ENCODE results near the gene POLD2.
"Not testable (repeated sequence)": the region's sequence is repeated elsewhere in the genome, so short reads cannot be mapped to it uniquely, and the experiment has no call there.

Gene POLD2

GRCh38 chr7:44134943-44135628, 11.7 kb upstream of the POLD2 start:
- no peak for DNase-seq

DNA sequence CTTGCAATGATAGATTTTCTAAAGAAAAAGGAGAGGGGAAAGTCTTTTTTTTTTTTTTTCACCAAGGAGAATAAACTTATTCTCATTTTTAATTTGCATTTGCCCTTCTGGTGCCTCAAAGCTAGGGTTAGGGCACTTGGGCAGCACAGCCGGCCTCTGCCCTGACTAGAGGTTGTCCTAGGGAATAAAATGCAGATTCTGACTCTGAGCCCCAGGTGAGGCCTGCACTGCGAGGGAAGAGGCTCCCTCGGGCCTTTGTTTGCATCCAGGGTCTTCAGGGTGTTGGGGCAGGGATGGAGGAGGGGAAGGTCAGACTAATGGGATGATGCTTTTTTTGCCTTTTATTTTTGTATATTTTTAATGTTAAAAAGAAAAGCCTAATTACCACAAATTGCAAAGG, 9.9 kb upstream of the POLD2 start:
- DNase-seq, result no peak

- no peak for DNase-seq
Observed at GRCh38 chr7:44132039-44132438, 8.7 kb upstream of the POLD2 start.

DNA sequence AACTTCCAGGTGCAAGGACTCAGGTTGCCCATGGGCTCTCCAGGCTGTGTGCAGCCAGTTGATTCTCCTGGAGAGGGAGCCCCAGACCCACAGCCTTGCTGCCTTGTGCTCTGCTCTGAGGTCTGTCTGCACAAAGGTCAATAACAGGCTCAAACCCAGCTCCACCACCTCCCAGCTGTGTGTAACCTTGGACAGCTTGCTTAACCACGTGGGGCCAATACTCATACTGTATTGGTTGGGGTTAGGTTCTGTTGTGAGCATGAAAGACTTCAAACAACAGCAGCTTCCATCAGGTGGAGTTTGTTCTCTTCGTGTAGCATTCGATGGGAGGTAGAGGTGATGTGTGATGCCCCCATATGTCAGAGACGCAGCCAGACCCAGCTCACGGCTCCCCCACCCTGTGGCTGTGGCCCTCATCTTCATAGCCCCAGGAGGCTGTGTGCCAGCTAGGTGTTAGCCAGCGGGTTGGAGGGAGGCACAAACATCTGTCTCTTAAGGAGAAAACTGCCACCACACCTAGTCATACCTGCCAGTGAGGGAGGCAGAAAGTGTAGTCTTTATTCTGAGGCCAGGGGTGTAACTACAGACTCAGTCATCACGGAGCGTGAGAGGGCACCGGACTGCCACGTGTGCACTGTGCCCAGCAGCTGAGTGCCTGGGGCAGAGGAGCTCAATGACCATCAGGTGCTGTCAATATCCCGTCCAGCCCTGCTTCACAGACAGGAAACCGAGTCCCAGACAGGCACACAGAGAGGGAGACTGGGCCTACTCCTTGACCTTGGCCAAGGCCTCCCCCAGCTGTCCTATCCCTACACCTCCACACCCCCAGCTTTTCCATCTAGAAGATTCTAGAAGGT, 8.1 kb upstream of the POLD2 start:
- no peak for DNase-seq

- no peak for DNase-seq
Observed at GRCh38 chr7:44128721-44129582, 5.6 kb upstream of the POLD2 start.

DNA sequence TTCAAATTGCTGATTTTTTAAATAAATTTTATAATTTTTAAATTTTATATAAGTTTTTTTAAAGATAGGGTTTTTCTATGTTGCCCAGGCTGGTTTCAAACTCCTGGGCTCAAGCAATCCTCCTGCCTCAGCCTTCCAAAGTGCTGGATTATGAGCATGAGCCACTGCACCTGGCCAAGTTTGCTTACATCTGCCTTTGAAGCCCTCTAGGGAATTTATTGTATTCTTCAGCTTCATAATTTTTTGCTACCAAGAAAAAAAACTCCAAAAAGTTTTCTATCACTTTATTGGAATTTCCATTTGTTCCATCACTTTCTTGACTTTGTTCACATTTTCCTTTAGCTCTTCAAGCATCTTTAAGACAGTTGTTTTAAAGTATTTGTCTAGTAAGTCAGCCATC, 3.8 kb upstream of the POLD2 start:
- DNase-seq, result no peak

GRCh38 chr7:44126574-44126973, 3.2 kb upstream of the POLD2 start:
- DNase-seq, result not testable (repeated sequence)

GRCh38 chr7:44124822-44125202, 1.5 kb upstream of the POLD2 start:
- no peak for DNase-seq

DNA sequence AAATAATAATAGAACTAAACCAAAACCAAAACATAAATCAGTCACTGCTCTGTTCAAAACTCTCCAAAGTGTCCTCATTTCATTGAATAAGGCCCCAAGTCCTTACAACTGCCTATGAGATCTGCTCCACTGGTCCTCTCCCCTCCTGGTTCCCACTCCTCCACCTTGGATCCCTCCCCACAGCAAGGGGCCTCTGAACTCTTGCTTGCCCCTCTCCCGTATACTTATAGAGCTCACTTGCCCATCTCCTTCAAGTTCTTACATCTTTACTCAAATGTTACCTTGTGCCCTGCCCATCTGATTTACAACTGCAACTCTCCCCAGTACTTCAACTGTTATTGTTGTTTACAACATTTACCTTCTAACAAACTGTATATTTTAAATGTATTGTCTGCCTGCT, 819 bp downstream of the POLD2 start:
- peak; percentile 19 for DNase-seq

GRCh38 chr7:44121761-44122420, 1.5 kb downstream of the POLD2 start:
- no peak for DNase-seq

DNA sequence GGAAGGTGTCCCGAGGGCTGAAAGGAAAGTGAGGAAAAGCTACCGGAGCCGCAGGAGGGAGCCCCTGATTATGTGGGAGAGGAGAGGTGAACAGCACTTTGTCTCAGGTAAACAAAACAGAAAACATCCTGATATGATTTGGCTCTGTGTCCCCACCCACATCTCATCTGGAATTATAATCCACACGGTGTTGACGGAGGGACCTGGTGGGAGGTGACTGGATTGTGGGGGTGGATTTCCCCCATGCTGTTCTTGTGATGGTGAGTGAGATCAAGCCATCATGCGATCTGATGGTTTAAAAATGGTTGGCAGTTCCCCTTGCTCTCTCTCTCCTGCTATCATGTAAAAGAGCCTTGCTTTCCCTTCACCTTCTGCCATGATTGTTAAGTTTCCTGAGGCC, 3.0 kb downstream of the POLD2 start:
- DNase-seq, result no peak

- no peak for DNase-seq
Observed at GRCh38 chr7:44119829-44120380, 3.4 kb downstream of the POLD2 start.

DNA sequence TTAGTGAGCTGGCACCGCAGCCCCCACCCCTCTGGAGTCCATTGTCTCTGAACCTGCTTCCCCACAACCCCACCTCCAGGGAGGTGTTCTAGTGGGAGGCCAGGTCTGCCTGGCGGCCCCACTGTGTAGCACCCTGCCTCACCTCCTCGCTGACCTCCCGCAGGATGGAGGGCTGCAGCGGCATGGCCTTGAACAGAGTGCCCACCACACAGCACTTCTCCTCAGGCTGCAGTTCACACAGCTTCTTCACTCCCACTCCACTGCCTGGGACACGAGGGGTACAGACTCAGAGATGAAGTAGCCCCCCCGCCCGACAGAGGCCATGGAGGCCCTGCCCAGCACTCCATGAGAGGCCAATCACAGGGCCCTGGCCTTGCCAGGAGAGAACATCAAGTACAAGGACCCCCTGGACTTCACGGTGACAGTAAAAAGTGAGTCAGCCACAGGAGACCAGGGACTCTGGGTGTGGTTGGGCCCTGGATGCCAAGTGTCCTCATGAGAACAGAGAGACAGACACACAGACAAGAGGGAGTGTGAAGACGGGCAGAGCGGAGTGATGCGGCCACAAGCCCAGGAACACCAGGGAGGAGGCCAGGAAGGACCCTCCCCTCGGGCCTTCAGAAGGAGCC, 5.4 kb downstream of the POLD2 start:
- no peak for DNase-seq

GRCh38 chr7:44116789-44117666, 6.3 kb downstream of the POLD2 start:
- DNase-seq, result no peak

DNA sequence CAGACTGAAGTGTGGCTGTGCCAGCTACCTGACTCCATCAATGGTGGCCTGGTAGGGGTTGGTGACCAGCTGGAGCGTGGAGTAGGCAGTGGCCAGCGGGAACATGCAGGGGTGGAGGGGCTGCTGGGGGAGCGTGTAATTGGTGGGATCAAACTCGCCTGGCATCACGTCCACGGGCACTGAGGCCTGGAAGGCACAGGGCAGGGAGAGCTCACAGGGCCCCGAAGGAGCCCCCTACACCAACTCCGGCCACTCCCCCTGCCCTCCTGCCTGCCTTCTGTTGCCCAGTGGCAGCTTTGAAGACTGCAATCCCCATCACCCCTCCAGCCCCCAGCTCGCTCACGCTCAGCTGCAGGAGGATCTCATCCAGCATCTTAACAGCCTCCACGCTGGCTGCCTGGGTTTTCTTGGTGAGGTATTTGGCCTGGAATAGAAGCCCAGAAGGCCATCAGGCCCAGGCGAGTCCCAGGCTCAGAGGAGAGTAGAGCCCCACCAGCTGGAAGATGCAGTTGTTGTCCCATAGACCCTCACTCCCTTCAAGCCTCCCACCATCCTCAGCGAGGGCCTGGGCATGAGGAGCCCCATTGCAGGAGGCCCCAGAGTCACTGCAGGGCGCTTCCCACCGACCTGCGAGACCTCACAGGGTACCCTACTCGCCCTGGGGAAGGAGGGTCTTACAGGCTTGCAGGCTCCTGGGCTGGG, 7.1 kb downstream of the POLD2 start:
- no peak for DNase-seq

DNA sequence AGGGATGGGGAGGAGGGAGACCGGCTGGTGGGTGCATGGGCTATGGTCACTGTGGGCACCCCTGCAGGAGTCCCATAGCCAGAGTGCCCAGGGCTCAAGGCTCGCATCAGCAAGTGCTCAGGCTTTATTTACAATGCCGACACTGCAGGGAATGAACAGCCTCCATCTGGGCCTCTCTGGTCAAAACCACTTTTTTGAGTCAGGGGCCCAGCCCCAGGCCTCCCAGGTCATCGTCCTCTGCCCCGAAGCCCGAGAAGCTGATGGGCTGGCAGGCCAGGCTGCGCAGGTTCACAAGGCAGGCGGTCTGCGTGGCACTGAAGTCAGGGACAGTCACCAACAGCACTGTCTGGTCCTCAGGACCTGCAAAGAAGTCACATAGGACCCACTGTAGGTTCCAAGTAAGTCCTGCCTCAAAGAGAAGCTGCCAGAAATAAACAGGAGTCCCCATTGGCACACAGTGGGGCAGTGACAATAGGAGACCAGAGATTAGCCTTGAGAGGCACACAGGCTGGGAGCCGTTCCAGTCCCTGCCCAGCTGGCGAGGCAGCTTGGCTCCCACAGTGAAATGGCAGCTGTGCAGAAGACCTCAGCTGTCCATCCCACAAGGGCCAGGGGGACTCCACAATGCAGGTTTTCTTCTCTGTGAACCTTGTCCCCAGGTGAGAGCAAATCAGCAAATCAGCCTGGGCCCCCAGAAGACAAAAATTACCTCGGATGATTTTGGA, 8.6 kb downstream of the POLD2 start:
- DNase-seq, result no peak

DNA sequence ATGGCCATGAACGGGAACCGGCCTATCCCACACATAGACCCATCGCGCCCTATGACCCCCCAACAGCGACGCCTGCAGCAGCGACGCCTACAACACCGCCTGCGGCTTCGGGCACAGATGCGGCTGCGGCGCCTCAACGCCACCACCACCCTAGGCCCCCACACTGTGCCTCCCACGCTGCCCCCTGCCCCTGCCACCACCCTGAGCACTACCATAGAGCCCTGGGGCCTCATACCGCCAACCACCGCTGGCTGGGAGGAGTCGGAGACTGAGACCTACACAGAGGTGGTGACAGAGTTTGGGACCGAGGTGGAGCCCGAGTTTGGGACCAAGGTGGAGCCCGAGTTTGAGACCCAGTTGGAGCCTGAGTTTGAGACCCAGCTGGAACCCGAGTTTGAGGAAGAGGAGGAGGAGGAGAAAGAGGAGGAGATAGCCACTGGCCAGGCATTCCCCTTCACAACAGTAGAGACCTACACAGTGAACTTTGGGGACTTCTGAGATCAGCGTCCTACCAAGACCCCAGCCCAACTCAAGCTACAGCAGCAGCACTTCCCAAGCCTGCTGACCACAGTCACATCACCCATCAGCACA, 9.5 kb downstream of the POLD2 start:
- no peak for DNase-seq

GRCh38 chr7:44112997-44113763, 10.2 kb downstream of the POLD2 start:
- DNase-seq, result no peak

Data from hematopoietic multipotent progenitor cell treated with erythropoietin and hydrocortisone succinate and interleukin-3 and kit ligand, for 8 days (in vitro differentiated cells).